ENCODE measurements around the gene MTG1. TPM values are rescaled to one million over a fixed set of nuclear protein-coding genes. Genes with fewer than 3 reads are reported as not detected.

The MTG1 gene
- total and polyA plus RNA-seq, 2 donors (not counting 1 experiment from before 2014, with no cell fraction given), result 23.9 to 25.3 TPM

- TF ChIP-seq EZH2 (IDR thresholded peaks at IDR 0.05; ENCODE audit: low read length, missing control alignments) (no peak), CTCF (conservative IDR thresholded peaks at IDR 0.05 in 1 of 2, IDR thresholded peaks at IDR 0.05 in 1 of 2; ENCODE audit: low read depth in 1 of 2, low read length in 2 of 2) (no peak)
Measured at GRCh38 chr10:133347710-133348517, 46.0 kb upstream of the MTG1 start.

GRCh38 chr10:133349160-133349568, 44.8 kb upstream of the MTG1 start:
- H3K4me3 ChIP-seq (replicated peaks in 1 of 4; ENCODE audit: control extremely low read depth in 1 of 4, insufficient read depth in 1 of 4, low read depth in 3 of 4, low read length in 4 of 4), result no peak overlapping the region
- no peak overlapping the region for H2AFZ ChIP-seq (ENCODE audit: low read length)

More at GRCh38 chr10:133347710-133348517, 46.0 kb upstream of the MTG1 start:
- Histone ChIP-seq H3K4me3 (replicated peaks in 1 of 4; ENCODE audit: control extremely low read depth in 1 of 4, insufficient read depth in 1 of 4, low read depth in 3 of 4, low read length in 4 of 4) (no peak overlapping the region), H3K79me2 (ENCODE audit: control insufficient read depth, insufficient read depth, low read length) (no peaks in the 10 kb centered on the region), H3K27me3 (ENCODE audit: control insufficient read depth, insufficient read depth, low read length) (no peaks in the 10 kb centered on the region), H3K4me2 (ENCODE audit: extremely low read depth, insufficient read depth, low read length) (no peak overlapping the region), H3K36me3 (ENCODE audit: control insufficient read depth, insufficient read depth, low read length) (no peaks in the 10 kb centered on the region), H2AFZ (ENCODE audit: low read length) (no peak overlapping the region), H4K20me1 (ENCODE audit: control insufficient read depth, extremely low read depth, insufficient read depth, low read length) (no peaks in the 10 kb centered on the region), H3K9me3 (ENCODE audit: control insufficient read depth, insufficient read depth, low read depth, low read length) (no peaks in the 10 kb centered on the region), H3K4me1 (ENCODE audit: control insufficient read depth, extremely low read depth, insufficient read depth, low read length) (no peaks in the 10 kb centered on the region), H3K9ac (ENCODE audit: insufficient read depth, low read length) (no peak overlapping the region), H3K27ac (ENCODE audit: insufficient read depth, low read length) (no peak overlapping the region)
- no peak for DNase-seq (ENCODE audit: low read depth in 2 of 2)

GRCh38 chr10:133349577-133350011, 44.4 kb upstream of the MTG1 start:
- TF ChIP-seq EZH2 (IDR thresholded peaks at IDR 0.05; ENCODE audit: low read length, missing control alignments), result no peak
- TF ChIP-seq CTCF (conservative IDR thresholded peaks at IDR 0.05 in 1 of 2, IDR thresholded peaks at IDR 0.05 in 1 of 2; ENCODE audit: low read depth in 1 of 2, low read length in 2 of 2), result no peak
- Histone ChIP-seq H3K4me2 (ENCODE audit: extremely low read depth, insufficient read depth, low read length) (no peak overlapping the region), H2AFZ (ENCODE audit: low read length) (no peak overlapping the region), H3K4me3 (replicated peaks in 1 of 4; ENCODE audit: control extremely low read depth in 1 of 4, insufficient read depth in 1 of 4, low read depth in 3 of 4, low read length in 4 of 4) (no peak overlapping the region), H3K36me3 (ENCODE audit: control insufficient read depth, insufficient read depth, low read length) (no peaks in the 10 kb centered on the region), H4K20me1 (ENCODE audit: control insufficient read depth, extremely low read depth, insufficient read depth, low read length) (no peaks in the 10 kb centered on the region), H3K4me1 (ENCODE audit: control insufficient read depth, extremely low read depth, insufficient read depth, low read length) (no peaks in the 10 kb centered on the region), H3K27ac (ENCODE audit: insufficient read depth, low read length) (no peak overlapping the region), H3K79me2 (ENCODE audit: control insufficient read depth, insufficient read depth, low read length) (no peaks in the 10 kb centered on the region), H3K9ac (ENCODE audit: insufficient read depth, low read length) (no peak overlapping the region), H3K27me3 (ENCODE audit: control insufficient read depth, insufficient read depth, low read length) (no peaks in the 10 kb centered on the region), H3K9me3 (ENCODE audit: control insufficient read depth, insufficient read depth, low read depth, low read length) (no peaks in the 10 kb centered on the region)
- no peak for DNase-seq (ENCODE audit: low read depth in 2 of 2)

More at GRCh38 chr10:133349160-133349568, 44.8 kb upstream of the MTG1 start:
- no peaks in the 10 kb centered on the region for H3K27me3 ChIP-seq (ENCODE audit: control insufficient read depth, insufficient read depth, low read length)
- DNase-seq (ENCODE audit: low read depth in 2 of 2), result no peak
- H3K79me2 ChIP-seq (ENCODE audit: control insufficient read depth, insufficient read depth, low read length), result no peaks in the 10 kb centered on the region
- no peaks in the 10 kb centered on the region for H3K9me3 ChIP-seq (ENCODE audit: control insufficient read depth, insufficient read depth, low read depth, low read length)
- H3K4me2 ChIP-seq (ENCODE audit: extremely low read depth, insufficient read depth, low read length), result no peak overlapping the region
- no peaks in the 10 kb centered on the region for H3K4me1 ChIP-seq (ENCODE audit: control insufficient read depth, extremely low read depth, insufficient read depth, low read length)
- H3K36me3 ChIP-seq (ENCODE audit: control insufficient read depth, insufficient read depth, low read length), result no peaks in the 10 kb centered on the region
- H4K20me1 ChIP-seq (ENCODE audit: control insufficient read depth, extremely low read depth, insufficient read depth, low read length), result no peaks in the 10 kb centered on the region
- no peak overlapping the region for H3K9ac ChIP-seq (ENCODE audit: insufficient read depth, low read length)
- no peak overlapping the region for H3K27ac ChIP-seq (ENCODE audit: insufficient read depth, low read length)
- TF ChIP-seq CTCF (conservative IDR thresholded peaks at IDR 0.05 in 1 of 2, IDR thresholded peaks at IDR 0.05 in 1 of 2; ENCODE audit: low read depth in 1 of 2, low read length in 2 of 2) (no peak), EZH2 (IDR thresholded peaks at IDR 0.05; ENCODE audit: low read length, missing control alignments) (no peak)

Measured in fibroblast of lung (primary cell).